HG03469 (cell line): ENCODE data around the gene MPRIP.
"Not testable (repeated sequence)": the region's sequence is repeated elsewhere in the genome, so short reads cannot be mapped to it uniquely, and the experiment has no call there.

ENCODE experiments used
- ATAC-seq: cut with Tn5 transposase; IDR thresholded peaks from one replicate; pipeline ENCODE4 v1.9.1; 2021; ENCODE audit warnings: mild to moderate bottlenecking, moderate library complexity, moderate number of reproducible peaks; ENCODE audit not compliant: unreplicated experiment

Gene MPRIP

GRCh38 chr17:17042384-17042736 lies at the start of gene MPRIP:
Gene MPRIP, plus strand, starts transcription at chr17:17042457. Its CDS starts 392 bp downstream, at chr17:17042849.
- no peak for ATAC-seq

- no peak for ATAC-seq
These were observed 47.6 kb upstream of the MPRIP start for GRCh38 chr17:16994631-16995030.

DNA sequence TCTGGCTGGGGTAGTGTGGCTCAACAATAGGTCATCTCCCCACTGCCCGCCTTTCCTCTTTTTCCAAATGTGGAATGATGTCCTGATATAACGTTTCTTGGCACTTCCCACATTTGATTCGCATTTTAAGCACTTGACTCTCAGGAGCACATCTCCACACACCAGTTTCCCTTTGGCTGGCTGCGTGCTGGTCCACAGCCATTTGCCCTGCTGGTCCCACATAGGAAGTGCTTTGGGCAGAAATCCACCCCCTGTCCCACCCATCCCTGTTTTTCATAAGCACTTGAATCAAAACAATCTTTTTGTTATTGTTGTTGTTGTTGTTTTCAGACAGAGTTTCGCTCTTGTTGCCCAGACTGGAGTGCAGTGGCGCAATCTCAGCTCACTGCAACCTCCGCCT lies 46.3 kb upstream of the MPRIP start:
- ATAC-seq: no peak

DNA sequence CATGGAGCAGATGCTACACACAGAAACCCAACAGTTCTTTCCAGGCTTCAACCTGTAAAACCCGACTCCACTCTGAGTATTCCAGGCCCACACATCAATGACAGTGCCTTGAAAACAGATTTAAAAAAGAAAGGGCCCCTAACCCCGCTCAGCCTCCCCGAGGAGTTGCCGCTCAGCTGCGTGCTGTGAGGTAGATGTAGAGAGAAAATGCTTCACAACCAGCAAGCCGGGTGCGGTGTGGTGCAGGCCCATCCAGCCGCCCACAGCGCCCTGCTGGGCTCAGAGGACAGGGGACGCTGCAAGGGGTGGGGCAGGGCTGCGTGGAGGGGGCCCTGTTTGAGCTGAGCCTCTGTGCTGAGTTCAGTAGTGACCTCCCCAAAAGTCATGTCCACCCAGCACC lies 45.5 kb upstream of the MPRIP start:
- ATAC-seq: not testable (repeated sequence)

- peak; percentile 44 for ATAC-seq
These were observed 44.5 kb upstream of the MPRIP start for GRCh38 chr17:16997514-16998429.

DNA sequence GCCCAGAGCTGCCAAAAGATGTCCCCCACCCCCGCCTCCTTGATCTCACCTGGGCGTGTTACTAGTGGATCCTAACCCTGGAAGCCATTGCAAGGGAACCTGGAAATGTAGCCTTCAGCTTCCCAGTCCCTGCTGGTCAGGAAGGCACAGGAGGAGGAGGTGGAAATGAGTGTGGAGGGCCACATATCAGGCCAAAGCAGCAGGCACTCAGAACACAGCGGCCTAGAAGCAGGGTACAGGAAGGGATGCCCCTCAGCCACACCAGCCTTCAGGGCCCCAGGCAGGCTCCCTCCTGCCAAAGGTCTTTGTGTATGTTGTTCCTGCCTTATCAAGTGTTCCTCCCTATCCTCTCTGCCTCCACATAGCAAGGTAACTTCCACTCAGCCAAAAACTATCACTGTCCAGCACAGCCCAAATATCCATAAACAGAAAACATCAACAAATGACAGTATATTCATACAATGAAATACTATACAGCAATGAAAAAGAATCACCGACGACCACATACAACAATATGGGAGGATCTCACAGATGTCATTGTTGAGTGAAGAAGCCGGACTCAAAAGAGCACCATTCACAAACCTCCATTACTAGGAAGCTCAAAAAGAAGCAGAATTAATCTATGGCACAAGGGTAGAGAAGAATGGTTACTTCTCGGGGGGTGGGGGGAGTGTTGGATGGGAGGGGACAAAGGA lies 42.2 kb upstream of the MPRIP start:
- ATAC-seq: no peak

DNA sequence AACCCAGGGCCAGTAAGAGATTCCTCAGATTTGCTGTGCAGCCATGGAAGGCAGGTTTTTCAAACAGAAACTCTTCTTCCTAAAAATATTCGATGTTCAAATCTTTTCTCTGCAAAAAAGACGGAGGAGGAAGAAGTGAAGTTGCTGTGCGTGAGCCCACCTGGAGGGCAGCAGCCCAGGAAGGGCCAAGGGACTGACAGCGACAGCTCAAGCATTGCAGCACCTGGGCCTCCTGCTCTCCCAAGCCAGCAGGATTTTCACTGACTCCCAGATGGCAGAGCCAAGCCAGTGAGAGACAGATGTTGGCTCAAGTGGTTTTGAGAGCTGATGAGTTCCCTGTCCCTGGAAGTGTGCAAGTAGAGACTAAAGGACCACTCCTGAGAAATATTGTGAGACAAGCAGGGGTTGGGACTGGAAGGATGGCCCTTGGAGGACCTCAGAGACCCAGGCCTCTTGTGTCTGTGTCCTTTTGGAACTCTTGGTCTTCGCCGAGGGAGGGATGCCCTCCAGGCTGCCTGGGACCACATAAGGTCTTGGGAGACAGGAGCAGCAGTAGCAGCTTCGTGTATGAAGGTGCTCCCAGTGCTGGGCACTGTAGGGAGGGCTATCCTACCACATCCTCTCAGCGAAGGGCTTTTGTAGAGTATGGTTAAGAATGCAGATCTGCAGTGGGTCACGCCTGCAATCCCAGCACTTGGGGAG lies 41.0 kb upstream of the MPRIP start:
- ATAC-seq: no peak

DNA sequence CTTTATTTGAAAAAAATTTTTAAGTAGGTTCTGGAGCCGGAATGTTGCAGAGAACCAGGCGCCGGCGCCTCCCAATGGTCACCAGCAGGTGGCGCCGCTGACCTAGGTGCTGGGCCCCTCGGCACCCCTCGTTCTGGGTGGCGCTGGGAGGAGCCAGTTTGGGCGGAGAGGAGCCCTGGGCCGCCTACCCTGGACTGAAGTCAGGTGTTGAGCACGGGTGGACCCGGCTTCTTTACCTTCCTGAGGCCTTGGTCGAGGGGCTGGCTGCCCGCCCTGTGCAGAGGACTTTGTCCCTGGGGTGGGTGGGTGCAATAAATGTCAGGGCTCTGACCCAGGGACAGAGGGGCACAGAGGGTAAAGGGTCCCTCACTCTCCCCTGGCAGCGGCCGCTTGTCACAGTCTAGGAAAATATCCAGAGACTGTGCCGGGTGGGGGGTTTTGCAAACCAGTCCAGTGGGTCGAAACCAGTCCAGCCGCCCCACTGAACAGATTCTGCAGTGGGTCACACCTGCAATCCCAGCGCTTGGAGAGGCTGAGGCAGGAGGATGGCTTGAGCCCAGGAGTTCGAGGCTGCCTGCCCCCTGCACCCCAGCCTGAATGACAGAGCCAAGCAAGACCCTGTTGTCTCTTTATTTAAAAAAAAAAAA lies 40.3 kb upstream of the MPRIP start:
- no peak for ATAC-seq

- not testable (repeated sequence) for ATAC-seq
These were observed 39.2 kb upstream of the MPRIP start for GRCh38 chr17:17002731-17003715.

GRCh38 chr17:17004251-17004996 lies 37.8 kb upstream of the MPRIP start:
- ATAC-seq: no peak

DNA sequence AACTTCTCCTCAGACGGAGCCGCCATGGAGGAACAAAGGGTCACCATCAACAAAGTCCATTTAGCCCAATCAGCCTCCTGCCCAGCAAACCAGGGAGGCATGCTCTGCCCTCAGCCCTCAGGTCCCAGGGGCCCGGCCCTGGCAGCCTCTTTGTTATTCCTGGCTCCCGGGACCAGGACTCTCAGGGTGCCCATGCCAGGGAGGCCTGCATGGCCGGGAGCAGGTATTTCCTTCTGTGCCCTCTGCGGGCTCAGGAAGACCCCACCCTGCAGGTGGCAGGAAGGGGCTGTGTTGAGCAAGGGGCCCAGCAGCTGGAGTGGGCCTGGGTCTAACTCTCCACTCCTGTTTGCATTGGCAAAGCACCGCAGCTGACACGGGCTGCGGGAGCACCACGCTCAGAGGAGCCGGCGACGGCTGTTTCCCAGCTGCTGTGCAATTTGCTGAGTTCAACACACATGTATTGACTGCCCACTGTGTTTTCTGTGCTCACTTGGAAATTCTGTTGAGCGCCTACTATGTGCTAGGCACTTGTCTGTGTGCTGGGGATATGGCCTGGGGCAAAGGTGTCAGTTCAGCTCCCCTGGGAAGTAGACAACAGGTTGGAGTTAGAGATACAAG lies 37.2 kb upstream of the MPRIP start:
- not testable (repeated sequence) for ATAC-seq

DNA sequence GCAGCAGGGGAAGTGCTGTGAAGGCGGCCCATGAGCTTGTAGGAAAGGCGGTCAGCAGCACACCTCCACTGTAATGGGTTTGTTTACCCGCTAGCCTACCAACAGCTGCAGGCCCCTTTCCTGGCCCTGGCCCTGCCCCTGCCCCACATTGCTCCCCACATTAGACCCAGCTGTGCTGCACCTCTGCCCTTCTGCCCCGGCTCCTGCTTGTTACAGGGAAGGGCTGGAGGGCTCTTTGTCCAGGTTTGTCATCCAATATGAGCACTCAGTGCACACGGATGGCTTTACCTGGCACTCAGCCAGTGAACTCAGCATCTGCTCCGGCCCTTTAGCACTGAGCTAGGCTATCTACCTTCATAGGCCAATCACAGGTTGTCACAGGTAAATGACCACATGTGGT lies 34.4 kb upstream of the MPRIP start:
- ATAC-seq: not testable (repeated sequence)

DNA sequence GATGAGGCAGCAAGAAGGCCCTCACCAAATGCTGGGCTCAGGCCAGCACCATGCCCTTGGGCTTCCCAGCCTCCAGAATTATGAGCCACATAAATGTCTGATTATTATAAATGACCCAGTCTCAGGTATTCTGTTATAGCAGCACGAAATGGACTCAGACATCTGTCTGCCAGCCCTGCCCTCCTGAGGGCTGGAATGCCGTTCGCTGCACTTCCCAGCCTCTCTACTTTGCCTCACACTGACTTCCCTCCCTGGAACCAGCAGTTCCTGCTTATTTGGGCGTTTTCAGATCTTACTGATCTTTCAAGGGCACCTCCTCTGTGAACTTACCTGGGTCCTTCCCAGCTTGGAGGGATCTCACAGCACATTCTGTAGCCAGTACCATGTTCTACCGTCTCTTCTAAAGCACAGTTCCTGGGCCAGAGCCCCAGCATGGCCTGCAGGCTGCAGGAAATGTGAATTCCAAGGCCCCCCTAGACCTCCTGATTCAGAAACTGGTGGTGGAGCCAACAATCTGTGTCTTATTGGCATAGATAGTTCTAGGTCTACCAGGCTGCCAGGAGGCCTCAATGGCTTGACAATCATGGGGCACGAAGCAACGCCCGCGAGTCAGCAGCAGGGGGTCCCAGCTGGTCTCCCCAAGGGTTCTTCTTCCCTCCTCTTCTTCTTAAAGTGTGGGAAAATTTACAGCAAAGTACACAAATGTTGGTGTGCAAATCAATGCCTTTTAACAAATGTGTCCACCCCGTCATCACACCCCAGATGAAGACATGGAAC lies 33.4 kb upstream of the MPRIP start:
- not testable (repeated sequence) for ATAC-seq

DNA sequence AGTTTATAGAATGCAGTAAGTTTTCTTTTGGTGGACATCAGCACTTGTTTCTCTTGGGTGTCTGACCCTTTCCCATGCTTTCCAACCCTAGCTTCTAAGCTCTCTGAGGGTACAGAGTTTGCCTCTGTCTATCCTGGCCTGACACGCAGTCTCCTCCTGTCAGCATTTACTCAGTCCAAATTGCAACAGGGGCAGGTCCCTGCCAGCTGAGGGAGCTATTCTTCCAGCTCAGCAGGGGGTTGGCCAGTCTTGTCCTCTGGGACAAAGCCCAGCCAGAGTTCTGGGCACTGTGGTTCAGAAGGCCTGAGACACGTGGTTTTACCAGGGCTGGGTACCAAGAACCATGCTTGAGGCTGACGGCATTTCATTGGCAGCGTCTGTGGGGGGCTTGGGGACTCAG lies 32.3 kb upstream of the MPRIP start:
- ATAC-seq: not testable (repeated sequence)

DNA sequence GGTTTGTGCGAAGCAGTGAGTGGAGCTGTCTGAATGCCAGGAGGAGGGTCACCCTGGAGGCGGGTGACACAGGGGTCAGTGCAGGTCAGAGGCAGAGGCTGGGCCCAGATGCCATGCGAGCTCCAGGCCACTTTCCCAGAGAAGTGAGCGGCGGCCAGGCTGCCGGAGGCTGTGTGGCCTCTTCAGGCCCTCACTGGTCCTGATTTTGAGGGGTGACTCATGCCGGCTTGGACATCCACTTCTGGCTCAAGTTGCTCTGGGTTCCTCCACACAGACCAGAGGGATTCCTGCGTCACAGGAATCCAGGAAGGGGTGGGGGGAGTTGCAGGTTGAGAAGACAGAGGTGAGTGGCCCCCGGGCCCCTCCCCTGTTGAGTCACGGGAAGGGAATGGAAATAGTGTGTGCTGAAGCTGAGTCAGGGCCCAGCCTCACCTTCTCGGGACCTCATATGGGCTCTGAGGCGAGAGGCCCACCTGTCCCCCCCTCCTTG lies 31.7 kb upstream of the MPRIP start:
- ATAC-seq: not testable (repeated sequence)

- ATAC-seq: not testable (repeated sequence)
These were observed 31.0 kb upstream of the MPRIP start for GRCh38 chr17:17011043-17011907.
